GM23248 (cell line): ENCODE results near the gene CDK13.

Experiments used
- EZH2 ChIP-seq: fragments of 200-600 bp; sonication (generic); IDR thresholded peaks from 2 replicates; pipeline ENCODE4 v1.6.1; 2018; ENCODE audit warnings: antibody characterized with exemption, mild to moderate bottlenecking; ENCODE audit not compliant: insufficient read depth, poor library complexity, severe bottlenecking
- EZH2phosphoT487 ChIP-seq: fragments of 200-600 bp; sonication (generic); IDR thresholded peaks from 2 replicates; pipeline ENCODE4 v1.6.1; 2018; ENCODE audit warnings: antibody characterized with exemption, moderate library complexity, mild to moderate bottlenecking, low read depth; ENCODE audit not compliant: insufficient read depth

DNA sequence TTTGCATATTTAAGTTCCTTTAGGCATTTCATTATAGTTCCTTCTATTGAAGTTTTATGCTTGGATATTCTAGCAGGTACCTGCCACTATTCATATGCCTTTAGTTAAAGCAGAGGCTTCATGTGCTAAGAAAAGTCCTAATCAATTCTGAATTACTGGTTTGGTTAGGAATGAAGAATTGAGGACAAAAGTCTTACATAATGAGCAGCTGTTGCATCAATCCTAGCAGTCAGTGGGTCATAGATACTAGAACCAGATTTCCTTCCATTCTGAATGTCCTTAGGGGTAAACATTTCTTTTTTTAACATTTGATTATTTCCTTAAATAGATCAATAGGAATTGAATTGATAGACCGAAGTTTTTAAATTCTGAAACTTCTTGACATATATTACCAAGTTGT is 59.2 kb downstream of the CDK13 start:
- TF ChIP-seq EZH2 (no peak), EZH2phosphoT487 (no peak)
